T-helper 1 cell (primary cell): Measurements from ENCODE around the gene RSBN1.

ENCODE experiments used
- DNase-seq, 5 donors: peaks; one replicate each; pipeline ENCODE4 v3.0.0-alpha.2; 2012 to 2020

The RSBN1 gene

DNA sequence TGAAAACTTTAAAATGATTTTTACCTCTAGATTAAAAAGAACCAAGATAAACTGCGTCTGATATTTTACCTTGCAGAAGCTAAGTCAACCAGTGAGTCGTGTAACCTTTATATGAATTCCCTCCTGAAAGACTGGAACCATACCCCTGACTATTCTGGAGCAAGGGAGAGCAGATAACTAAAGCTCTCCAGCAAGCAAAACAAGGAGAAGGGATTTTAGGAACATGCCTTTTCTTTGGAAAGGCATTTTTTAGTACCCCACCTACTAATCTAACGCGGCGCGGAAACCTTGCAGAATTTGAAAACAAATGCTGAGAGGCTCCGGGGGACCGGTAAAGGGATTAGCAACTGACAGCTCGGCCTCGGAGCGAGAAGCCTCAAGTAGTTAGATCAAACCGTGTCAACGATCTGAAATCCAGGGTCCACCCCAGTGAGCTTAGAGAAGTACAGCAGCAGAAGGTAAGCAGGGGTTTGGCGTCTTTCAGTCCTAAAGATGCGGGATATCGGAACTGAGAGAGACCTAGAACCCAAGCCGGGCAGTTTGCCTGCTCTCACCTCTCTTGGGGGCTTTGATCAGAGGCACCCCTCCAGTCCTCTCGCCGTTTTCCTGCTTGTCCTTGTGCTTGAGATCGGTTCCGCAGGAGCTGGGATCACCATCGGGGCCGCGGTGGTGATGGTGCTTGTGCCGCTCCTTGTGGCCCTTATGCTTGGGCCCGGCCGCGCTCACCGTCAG, 954 bp downstream of the RSBN1 start:
- DNase-seq, result no peak

GRCh38 chr1:113809670-113810602, 2.3 kb downstream of the RSBN1 start:
- no peak for DNase-seq

DNA sequence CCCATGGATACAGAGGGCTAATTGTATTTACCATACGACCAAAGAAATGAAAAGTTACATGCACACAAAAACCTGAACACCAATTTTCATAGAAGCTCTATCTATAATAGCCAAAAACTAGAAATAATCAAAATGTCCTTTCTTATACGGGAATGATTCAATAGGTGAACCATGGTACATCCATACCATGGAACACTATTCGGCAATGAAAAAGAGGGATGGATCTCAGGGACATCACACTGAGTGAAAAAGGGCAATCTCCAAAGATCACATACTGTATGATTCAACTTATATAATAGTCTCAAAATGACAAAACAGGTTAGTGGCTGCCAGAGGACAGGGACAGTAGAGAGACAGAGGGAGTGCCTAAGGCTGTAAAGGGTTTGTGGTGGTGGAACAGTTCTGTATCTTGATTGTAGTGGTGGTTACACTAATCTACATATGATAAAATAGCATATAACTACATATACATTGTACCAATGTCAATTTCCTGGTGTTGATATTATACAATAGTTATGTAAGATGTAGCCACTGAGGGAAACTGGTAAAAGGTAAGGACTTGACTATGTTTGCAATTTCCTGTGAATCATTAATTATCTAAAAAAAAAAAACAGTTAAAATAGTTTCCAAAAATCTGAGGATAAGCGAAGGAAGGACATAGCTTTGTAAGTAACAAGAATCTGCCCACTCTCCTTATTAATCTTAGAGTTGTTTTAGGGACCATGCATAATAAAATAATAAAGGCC, 3.7 kb downstream of the RSBN1 start:
- DNase-seq, result no peak

DNA sequence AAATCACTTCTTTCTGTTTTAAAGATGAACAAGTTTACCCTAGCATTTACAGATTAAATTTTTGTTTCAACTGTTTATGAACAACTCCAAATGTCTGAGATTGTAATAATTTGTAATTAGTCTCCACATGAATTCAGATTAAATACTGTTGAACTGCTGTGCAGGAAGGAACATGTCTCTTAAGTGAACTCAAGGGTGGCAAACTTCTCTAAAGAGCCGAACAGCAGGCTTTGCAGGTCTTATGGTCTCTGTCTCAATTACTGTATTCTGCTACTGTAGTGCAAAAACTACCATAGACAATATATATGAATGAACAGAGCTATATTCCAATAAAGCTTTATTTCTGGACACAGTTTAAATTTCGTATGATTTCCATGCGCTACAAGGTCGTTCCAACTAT, 6.6 kb downstream of the RSBN1 start:
- no peak for DNase-seq

GRCh38 chr1:113805256-113805531, 7.1 kb downstream of the RSBN1 start:
- DNase-seq, result no peak

GRCh38 chr1:113804421-113805255, 7.6 kb downstream of the RSBN1 start:
- DNase-seq, result no peak

DNA sequence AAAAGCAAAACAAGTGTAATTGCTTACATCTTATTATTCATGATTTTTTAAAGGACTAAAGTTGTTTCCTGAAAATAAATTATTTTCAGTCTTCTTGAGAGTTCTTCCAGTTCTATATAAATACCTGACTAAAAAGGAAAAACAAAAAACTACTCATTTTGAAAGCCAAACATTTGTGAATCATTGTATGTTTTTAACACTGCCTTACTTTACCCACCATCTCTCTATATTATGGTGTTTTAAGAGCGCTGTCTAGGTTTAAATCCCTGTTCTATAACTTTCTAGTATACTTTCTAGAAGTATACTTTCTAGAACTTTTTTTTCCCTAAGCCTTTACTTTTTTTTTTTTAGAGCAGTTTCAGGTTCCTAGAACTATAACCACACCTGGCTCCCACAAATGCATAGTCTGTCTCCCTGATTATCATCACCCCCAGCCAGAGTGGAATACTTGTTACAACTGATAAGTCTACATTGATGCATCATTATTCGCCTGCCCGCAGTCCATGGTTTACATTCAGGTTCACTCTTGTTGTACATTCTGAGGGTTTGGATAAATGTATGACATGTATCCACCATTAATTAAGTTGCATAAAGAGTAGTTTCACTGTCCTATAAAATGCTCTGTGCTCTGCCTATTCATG, 9.8 kb downstream of the RSBN1 start:
- DNase-seq, result no peak

- DNase-seq, result no peak
These were observed 11.8 kb downstream of the RSBN1 start for GRCh38 chr1:113800487-113800886.

DNA sequence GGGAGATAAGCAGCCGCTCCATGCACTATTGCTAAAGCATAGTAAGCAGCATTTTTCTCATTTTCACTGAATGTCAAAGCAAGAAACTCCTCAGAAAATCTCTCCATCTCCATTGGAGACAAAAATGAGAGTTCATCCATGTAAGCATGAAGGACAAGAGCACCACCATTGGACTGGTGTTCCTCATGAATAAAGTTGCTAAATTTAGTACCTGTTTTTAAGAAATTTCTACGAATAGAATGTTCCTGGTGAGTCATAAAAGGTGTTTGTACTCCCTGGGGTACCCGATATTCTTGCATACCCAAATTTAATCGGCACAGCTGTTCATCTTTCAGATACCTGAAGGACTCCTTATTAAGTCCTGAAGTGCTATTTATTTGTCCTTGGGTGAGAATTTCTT, 14.8 kb downstream of the RSBN1 start:
- DNase-seq, result no peak

- DNase-seq, result no peak
These were observed 18.1 kb downstream of the RSBN1 start for GRCh38 chr1:113793878-113794834.

- no peak for DNase-seq
These were observed 19.3 kb downstream of the RSBN1 start for GRCh38 chr1:113792986-113793385.

- DNase-seq, result no peak
These were observed 19.8 kb downstream of the RSBN1 start for GRCh38 chr1:113792471-113792870.

GRCh38 chr1:113788802-113789201, 23.5 kb downstream of the RSBN1 start:
- no peak for DNase-seq

- no peak for DNase-seq
These were observed 24.6 kb downstream of the RSBN1 start for GRCh38 chr1:113787663-113788062.

DNA sequence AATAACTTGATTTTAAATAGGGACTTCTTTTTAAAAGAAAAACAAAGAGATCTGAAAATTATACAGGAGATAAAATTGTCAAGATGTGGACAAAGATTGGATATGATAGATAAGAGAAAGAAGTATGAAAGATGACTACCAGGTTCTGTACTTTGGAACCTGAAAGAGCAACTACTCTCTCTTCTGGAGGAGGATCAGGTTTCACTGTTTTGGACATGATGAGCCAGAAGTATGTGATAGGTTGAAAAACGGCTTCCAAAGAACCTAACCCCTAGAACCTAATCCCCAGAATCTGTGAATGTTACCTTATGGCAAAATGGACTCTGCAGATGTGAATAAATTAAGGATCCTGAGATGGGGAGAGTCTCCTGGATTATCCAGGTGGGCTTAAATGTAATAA, 26.2 kb downstream of the RSBN1 start:
- DNase-seq, result no peak

- DNase-seq, result peak in 1 of 5 donors; percentile 82
These were observed 28.0 kb downstream of the RSBN1 start for GRCh38 chr1:113784104-113784779.

DNA sequence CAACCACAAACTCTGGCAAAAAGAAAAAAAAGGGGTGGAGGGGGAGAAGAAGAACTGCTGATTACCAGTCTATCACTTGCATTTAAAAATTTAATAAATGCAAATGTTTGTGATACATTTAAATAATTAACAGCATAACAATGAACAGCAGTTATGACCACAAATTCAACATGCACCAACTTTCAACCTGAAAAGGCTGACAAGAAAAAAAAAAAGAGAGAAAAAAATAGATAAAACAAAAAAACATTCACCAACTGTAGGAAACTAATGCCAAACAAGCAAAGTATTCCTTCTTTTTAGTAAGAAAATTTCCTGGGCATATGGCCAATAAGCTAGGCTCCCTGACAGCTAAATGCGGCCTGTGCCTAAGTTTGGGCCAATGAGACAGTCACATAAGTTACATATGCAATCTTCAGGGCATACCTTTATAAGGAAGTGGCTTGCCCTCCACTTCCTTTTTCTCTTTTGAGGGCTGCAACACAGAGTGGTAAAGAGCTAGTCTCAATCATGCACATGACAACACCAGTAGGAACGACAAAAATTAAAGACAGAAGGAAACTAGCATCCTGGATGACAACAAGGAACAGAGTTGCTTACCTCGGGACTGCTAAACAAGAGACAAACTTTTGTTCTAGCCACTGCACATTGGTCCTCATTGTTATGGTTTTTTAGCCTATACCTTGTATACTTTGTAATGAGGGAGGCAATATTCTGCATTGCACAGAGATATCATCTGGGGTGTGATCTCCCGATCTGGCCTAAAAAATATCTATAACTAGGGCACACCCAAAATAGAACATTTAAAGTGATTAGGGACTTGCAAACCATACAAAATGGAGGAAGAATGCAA, 28.8 kb downstream of the RSBN1 start:
- DNase-seq, result peak in 4 of 5 donors; percentile 19 to 87 (median 30)

DNA sequence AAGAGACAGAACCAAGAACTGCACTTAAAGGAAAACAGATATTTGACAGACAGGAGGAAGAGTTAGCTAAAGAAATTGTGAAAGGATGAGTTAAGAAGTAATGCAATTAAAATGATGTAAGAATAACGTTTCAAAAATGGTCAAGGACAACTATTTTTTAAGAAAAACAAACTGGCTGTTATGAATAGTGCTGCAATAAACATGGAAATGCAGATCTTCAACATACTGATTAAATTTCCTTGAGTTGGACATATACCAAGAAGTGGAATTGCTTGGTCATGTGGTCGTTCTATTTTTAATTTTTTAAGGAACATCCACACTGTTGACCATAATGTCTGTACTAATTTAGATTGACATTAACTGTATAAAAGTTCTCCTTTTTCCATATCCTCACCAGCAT, 29.9 kb downstream of the RSBN1 start:
- no peak for DNase-seq
